ENCODE measurements around the gene TM9SF1.

Gene TM9SF1

DNA sequence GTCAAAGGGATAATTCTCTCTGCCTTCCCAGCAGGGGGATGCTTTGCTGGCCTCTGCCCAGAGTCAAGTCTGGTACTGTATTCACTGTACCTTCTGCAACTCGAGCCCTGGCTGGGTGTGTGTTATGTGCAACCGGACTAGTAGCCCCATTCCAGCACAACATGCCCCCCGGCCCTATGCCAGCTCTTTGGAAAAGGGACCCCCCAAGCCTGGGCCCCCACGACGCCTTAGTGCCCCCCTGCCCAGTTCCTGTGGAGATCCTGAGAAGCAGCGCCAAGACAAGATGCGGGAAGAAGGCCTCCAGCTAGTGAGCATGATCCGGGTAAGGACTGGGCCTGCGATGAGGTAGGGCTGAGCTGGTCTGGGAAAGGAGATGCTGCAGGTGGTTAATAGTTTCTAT lies 44.7 kb downstream of the TM9SF1 start:
- DNase-seq (ENCODE audit: low spot score): no peak

GRCh38 chr14:24150061-24150460 lies 45.2 kb downstream of the TM9SF1 start:
- no peak for DNase-seq (ENCODE audit: low spot score)

DNA sequence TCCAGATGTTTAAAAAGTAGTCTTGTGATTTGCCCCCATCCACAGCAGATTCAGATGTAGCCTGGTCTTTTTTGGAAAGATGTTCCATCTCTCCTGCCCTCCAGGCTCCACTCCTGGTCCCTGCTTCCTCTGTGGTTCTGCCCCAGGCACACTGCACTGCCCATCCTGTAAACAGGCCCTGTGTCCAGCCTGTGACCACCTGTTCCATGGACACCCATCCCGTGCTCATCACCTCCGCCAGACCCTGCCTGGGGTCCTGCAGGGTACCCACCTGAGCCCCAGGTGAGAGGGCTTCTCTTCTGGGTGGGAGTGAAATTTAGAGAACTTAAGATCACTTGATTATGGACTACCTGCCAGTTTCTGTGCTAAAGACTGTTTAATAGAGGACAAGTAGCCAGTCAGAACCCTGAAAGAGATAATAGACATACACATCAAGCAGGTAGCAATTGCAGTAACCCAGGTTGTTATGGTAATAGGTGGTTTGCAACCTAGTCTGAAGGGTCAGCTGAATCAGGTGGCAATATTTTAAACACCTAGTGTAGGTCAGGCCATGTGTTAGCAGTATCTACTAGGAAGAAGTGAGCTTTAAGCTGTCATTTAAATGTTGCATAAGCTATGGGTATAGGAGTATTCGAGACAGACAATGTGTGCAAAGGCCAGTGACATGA lies 45.8 kb downstream of the TM9SF1 start:
- DNase-seq (ENCODE audit: low spot score): no peak

DNA sequence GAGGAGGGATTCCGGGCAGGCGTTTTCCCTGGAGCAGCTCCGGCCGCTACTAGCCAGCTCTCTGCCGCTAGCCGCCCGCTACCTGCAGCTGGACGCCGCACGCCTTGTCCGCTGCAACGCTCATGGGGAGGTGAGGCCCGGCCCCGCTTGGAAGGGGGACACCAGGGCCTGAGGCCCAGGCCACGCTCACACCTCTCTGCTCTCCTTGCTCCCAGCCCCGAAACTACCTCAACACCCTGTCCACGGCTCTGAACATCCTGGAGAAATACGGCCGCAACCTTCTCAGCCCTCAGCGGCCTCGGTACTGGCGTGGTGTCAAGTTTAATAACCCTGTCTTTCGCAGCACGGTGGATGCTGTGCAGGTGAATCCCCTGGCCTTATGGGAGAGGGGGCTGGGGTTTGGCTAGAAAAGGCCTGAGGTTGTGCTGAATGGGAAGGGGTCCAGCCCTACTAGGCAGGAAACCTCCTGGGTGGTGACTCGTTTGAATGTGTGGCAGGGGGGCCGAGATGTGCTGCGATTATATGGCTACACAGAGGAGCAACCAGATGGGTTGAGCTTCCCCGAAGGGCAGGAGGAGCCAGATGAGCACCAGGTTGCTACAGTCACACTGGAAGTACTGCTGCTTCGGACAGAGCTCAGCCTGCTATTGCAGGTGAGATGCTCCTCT lies 47.3 kb downstream of the TM9SF1 start:
- DNase-seq (ENCODE audit: low spot score): no peak

GRCh38 chr14:24146978-24147760 lies 48.1 kb downstream of the TM9SF1 start, which contains the start of gene RNF31:
RNF31 (plus strand) TSS chr14:24147498; CDS start chr14:24147699, 201 bp downstream.
- DNase-seq (ENCODE audit: low spot score): peak; percentile 99

GRCh38 chr14:24146453-24146977 lies 48.7 kb downstream of the TM9SF1 start, which contains the start of gene PSME2:
PSME2 (minus strand) TSS chr14:24146610; CDS start chr14:24146581, 29 bp downstream.
- DNase-seq (ENCODE audit: low spot score): peak; percentile 88

- no peak for DNase-seq (ENCODE audit: low spot score)
Measured at GRCh38 chr14:24145690-24146452, 49.4 kb downstream of the TM9SF1 start.

DNA sequence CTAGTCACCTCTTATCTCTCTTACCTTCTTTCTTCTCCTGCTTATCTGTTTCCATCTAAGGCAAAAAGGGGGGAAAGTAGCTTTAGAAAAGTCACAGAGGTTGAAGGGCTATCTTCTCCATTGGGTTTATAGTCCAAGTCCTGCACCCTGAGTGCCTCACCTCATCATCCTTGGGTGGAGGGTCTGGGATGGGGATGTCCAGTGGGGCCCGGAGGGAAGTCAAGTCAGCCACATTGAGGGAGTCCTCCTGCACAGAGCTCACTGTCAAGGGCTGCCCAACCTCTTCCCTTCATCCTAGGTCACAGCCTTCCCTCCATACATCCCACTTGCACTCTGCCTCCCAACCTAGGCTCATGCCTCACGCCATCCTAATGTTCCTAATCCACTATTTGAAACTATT lies 50.0 kb downstream of the TM9SF1 start:
- no peak for DNase-seq (ENCODE audit: low spot score)

DNA sequence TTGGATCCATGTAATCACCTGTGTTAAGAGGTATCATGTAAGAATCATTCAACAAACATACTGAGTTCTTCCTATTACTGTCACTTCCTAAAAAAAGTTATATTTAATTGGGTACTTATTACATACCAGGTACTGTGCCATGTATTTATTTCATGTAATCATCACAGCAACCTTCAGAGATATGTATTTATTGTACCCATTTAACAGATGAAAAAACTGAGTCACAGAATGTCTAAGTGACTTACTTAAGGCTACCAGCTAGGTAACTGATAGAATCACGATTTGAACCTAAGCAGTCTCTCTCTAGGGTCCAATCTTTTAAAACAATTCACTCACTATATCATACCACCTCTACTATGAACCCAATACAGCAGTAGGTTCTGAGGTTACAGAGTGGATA lies 50.8 kb downstream of the TM9SF1 start:
- DNase-seq (ENCODE audit: low spot score): no peak

GRCh38 chr14:24143511-24143910 lies 51.7 kb downstream of the TM9SF1 start:
- no peak for DNase-seq (ENCODE audit: low spot score)

DNA sequence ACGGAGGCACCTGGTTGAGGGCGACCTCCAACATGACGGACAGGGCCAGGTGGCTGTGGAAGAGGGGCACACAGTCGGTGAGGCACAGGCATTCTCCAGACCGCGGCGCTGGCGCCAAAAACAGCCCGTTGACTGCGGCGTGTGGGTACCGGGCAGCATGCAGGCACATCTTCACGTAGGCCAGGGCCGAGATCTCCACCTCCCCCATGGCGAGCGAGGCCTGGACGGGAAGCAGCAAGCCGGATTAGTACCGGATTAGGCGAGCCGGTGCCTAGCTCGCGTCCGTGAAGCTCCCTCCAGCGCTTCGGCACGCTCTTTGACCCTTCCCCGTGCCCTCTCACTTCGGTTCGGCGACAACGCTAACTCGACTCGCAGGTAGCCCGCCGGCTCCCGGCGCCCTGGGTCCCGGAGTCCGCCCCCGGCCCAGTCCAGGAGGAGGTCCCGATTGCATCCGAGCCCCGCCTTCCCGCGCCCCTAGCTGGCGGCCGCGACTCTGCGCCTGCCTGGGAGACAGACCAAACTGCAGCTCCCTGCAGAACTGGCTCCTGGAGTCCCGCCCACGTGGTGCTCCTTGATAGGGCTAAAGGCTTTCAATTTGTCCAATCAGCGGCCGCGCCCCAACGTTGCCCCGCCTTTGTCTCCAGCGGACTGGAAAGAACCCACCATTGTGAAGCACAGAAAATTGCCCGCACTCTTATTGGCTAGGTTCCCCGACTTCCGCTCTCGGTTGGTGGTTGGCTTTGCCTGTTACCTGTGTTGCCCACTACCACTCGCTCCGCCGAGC lies 54.0 kb downstream of the TM9SF1 start, which contains the start of gene EMC9:
Gene EMC9 (minus strand): TSS at position 495 of the 784 bp plus-strand sequence. CDS start 287 bp downstream, at position 208.
- DNase-seq (ENCODE audit: low spot score): peak; percentile 99

- DNase-seq (ENCODE audit: low spot score): no peak
Measured at GRCh38 chr14:24139272-24139934, 55.8 kb downstream of the TM9SF1 start.
